NCI-H2081 (cell line): ENCODE measurements around the gene COQ10B.

Source experiments
- DNase-seq, 2 experiments: peaks; one replicate each; lab custom pipeline; 2025; lab: John Stamatoyannopoulos, UW

The COQ10B gene

DNA sequence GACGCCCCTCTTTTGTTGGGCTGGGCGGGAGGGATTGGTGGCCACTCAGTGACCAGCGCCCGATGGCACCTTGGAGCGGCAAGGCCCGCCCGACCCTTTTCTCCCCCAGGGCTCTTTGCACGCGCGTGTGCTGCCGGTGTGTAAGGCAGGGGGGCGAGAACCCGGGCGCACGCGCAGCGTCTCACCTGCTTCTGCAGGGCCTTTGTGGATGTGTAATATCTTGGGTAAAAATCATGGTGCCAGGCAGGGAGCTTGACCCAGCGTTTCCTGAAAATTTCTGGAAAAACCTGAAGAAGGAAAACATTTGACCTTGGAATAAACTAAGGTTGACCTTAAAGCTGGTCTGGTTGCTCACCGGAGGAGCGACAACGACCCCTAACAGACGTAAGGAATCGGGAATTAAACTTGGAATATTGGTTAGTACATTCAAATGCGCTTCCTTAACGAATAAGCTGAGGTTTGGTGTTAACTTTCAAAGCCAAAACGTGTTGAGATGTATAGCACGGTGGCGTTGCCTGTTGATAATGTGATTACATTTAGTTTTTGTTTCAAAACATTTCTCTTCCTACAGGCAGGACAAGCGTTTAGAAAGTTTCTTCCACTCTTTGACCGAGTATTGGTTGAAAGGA is 47.3 kb downstream of the COQ10B start:
- DNase-seq, result peak; percentile 40 to 73

- no peak for DNase-seq
Measured at GRCh38 chr2:197502201-197502600, 48.8 kb downstream of the COQ10B start.

- no peak for DNase-seq
Measured at GRCh38 chr2:197502685-197503084, 49.3 kb downstream of the COQ10B start.

DNA sequence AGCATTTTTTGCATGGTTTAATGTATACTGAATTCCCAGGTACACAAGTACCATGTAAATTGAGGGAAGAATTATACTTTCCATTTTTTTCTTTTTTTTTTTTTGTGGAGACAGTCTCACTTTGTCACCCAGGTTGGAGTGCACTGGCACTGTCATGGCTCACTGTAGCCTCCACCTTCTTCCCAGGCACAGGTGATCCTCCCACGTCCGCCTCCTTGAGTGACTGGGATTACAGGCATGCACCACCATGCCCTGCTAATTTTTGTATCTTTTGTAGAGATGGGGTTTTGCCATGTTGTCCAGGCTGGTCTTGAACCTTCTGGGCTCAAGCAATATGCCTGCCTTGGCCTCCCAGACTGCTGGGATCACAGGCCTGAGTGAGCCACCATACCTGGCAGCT is 50.6 kb downstream of the COQ10B start:
- no peak for DNase-seq

- DNase-seq, result no peak
Measured at GRCh38 chr2:197504512-197504911, 51.2 kb downstream of the COQ10B start.

- no peak for DNase-seq
Measured at GRCh38 chr2:197506658-197507057, 53.3 kb downstream of the COQ10B start.

- DNase-seq, result no peak
Measured at GRCh38 chr2:197513915-197514314, 60.6 kb downstream of the COQ10B start.

- no peak for DNase-seq
Measured at GRCh38 chr2:197514754-197515153, 61.4 kb downstream of the COQ10B start.

- peak; percentile 36 to 39 for DNase-seq
Measured at GRCh38 chr2:197515315-197515738, 62.0 kb downstream of the COQ10B start.

- peak; percentile 92 to 95 for DNase-seq
Measured at GRCh38 chr2:197515739-197516392, 62.5 kb downstream of the COQ10B start, which contains the start of gene MOB4. TSS of gene MOB4 (plus strand) at chr2:197516066. CDS start at chr2:197516087, 21 bp downstream.

DNA sequence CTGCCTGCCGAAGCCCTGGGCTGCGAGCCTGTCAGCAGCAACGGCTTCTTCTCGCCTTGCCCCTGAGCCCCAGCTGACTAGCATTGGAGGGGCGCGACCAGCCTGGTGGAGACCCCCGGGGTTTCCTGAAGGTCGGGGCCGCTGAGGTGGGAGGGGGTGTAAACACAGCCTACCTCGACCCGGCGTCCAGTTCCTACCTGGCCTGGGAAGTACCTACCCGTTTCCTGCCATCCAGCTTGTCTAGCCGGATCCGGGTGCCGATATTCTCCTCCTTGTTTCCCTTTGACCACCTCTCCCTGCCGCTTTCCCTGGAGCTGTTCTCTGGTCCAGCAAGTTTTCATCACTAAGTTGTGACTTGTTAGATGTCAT is 63.0 kb downstream of the COQ10B start:
- DNase-seq, result peak; percentile 31 to 47

GRCh38 chr2:197517150-197517549 is 63.8 kb downstream of the COQ10B start:
- no peak for DNase-seq
